ENCODE data around the gene LDLRAD4. TPM values are rescaled to one million over a fixed set of nuclear protein-coding genes. Genes with fewer than 3 reads are reported as not detected.
A peak's percentile ranks its signal among the peaks of the same experiment; 100 is the strongest.

LDLRAD4 gene
- total and polyA plus RNA-seq, 9 of the 15 experiments (the other 6 are each of a cell fraction or from before 2014, with no cell fraction given) = 0.01 TPM; not detected in 8

DNA sequence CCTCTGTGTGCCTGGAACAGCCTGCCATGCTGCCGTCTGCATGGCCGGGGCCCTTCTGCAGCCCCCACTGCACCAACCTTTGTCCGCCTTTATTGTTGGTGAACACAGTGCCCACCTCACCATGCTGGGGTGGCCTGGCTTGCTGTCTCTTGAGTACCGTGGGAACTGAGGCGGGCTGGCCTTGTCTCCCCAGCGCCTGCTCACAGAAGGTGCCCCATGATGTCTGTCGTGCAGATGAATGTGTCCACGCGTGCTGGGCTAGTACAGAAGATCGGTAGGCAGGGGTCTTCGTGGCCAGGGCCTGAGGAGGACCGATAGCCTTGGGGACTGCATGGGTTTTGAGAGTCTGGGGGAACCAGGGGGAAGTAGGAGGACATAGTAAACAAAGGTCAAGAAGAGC, 242.4 kb downstream of the LDLRAD4 start (continued):
- TF ChIP-seq SIRT6 (IDR thresholded peaks at IDR 0.05; ENCODE audit: low read depth, low read length) = no peak

DNA sequence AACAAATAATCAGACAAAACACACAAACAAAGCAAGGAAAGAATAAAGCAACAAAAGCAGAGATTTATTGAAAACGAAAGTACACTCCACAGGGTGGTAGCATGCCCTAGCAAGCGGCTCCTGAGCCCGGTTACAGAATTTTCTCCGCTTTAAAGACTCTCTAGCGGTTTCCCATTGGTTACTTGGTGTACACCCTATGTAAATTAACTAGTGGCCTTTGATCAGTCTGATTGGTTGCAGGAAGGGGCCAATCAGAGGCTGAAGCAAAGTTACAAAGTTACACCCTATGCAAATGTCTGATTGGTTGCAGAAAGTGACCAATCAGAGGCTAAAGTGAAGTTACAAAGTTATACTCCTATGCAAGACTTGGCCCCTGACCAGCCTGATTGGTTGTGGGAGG, 242.9 kb downstream of the LDLRAD4 start:
- POLR2A ChIA-PET = no interaction called here

More for the DNA sequence above, 242.9 kb downstream of the LDLRAD4 start:
- H3K9me1 ChIP-seq (ENCODE audit: control insufficient read depth, insufficient read depth, low read length) = no peaks in the 10 kb centered on the region
- H3K27me3 ChIP-seq (ENCODE audit: control insufficient read depth in 2 of 2, insufficient read depth in 2 of 2, low read length in 2 of 2) = peaks cover 0 to 30% of the 10 kb centered on the region in 2 experiments; a peak in 2 of 5 replicates
- no peaks in the 10 kb centered on the region for H4K20me1 ChIP-seq (replicated peaks; ENCODE audit: control insufficient read depth, insufficient read depth, low read length)
- H3K27ac ChIP-seq (ENCODE audit: extremely low read depth, low read depth, low read length) = no peak overlapping the region
- H2AFZ ChIP-seq (ENCODE audit: low read depth, low read length) = no peak overlapping the region
- H3K9me3 ChIP-seq (replicated peaks; ENCODE audit: control insufficient read depth, insufficient read depth, low read depth, low read length) = no peaks in the 10 kb centered on the region
- H3K79me2 ChIP-seq (ENCODE audit: control insufficient read depth, insufficient read depth, low read length) = no peaks in the 10 kb centered on the region
- H3K36me3 ChIP-seq (ENCODE audit: control insufficient read depth, insufficient read depth, low read length) = no peaks in the 10 kb centered on the region
- no peak overlapping the region for H3K9ac ChIP-seq (ENCODE audit: insufficient read depth in 1 of 2, low read depth in 2 of 2, low read length in 2 of 2)
- no peak for FAIRE-seq
- TF ChIP-seq, protein P1, sequence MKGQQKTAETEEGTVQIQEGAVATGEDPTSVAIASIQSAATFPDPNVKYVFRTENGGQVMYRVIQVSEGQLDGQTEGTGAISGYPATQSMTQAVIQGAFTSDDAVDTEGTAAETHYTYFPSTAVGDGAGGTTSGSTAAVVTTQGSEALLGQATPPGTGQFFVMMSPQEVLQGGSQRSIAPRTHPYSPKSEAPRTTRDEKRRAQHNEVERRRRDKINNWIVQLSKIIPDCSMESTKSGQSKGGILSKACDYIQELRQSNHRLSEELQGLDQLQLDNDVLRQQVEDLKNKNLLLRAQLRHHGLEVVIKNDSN (CRISPR knock-in tag; IDR thresholded peaks at IDR 0.05) = no peak
- TF ChIP-seq, protein P2, sequence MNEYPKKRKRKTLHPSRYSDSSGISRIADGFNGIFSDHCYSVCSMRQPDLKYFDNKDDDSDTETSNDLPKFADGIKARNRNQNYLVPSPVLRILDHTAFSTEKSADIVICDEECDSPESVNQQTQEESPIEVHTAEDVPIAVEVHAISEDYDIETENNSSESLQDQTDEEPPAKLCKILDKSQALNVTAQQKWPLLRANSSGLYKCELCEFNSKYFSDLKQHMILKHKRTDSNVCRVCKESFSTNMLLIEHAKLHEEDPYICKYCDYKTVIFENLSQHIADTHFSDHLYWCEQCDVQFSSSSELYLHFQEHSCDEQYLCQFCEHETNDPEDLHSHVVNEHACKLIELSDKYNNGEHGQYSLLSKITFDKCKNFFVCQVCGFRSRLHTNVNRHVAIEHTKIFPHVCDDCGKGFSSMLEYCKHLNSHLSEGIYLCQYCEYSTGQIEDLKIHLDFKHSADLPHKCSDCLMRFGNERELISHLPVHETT (CRISPR knock-in tag; conservative IDR thresholded peaks at IDR 0.05 in 1 of 2, IDR thresholded peaks at IDR 0.05 in 1 of 2) = 0 out of 4 replicates have a peak, but pooled peaks of 1 of the 2 experiments have one; percentile 23
- in situ Hi-C loops (cut with MboI) = loop anchor here (5.0 kb wide), 1 partner anchor 1236 kb away; no protein-coding TSS in a partner anchor
- peak; percentile 86 for ATAC-seq
- DNase-seq (ENCODE audit: extremely low read depth in 1 of 4, low spot score in 3 of 4) = peak in 2 of 4 experiments; percentile 12 to 30
- no peak overlapping the region for H3K4me3 ChIP-seq
- intact Hi-C loops (cut with micrococcal nuclease) = loop anchor here (10.0 kb wide), 1 partner anchor 63 kb away; no protein-coding TSS in a partner anchor
- peak overlapping the region; percentile 27; the same call in 1 of the 2 replicates for H3K4me2 ChIP-seq (ENCODE audit: insufficient read depth, low read length)
- WGBS (ENCODE audit: insufficient coverage, low coverage, missing lambda C conversion rate) = 0% methylated on average over 5 of the region's 5 CpGs
- BruUV-seq (replicated peaks) = no TSS peak
- CTCF ChIA-PET (ENCODE audit: low intra/inter-chr PET ratio) = no interaction called here
- no peaks in the 10 kb centered on the region for H3K4me1 ChIP-seq (replicated peaks in 1 of 2; ENCODE audit: control insufficient read depth in 2 of 2, insufficient read depth in 2 of 2, low read length in 2 of 2)

Measured in K562 (cell line).